HEK293T (cell line): ENCODE measurements around the gene STAB1.

ENCODE experiments used
- BHLHE40 ChIP-seq: fragments of 450-650 bp; IDR thresholded peaks from 2 replicates; pipeline ENCODE4 v1.6.1; 2016; ENCODE audit warnings: mild to moderate bottlenecking, moderate library complexity, borderline replicate concordance
- FOXA1 ChIP-seq: fragments of 450-650 bp; IDR thresholded peaks from 2 replicates; pipeline ENCODE4 v1.6.1; 2016; ENCODE audit warnings: mild to moderate bottlenecking

GRCh38 chr3:52527039-52527731 is 32.0 kb downstream of the STAB1 start:
- no peak for TF ChIP-seq FOXA1
- TF ChIP-seq BHLHE40, result no peak
